C4-2B (cell line): Measurements from ENCODE around the gene NTNG1.

ENCODE experiments used
- ZFX ChIP-seq: fragments of 450-650 bp; IDR thresholded peaks from 2 replicates; pipeline ENCODE4 v1.6.1; 2017
- TF ChIP-seq, protein P1 (sequence below): fragments of 450-650 bp; conservative IDR thresholded peaks from 2 replicates; pipeline ENCODE4 v1.5.1; 2017; ENCODE audit warnings: mild to moderate bottlenecking

DNA sequence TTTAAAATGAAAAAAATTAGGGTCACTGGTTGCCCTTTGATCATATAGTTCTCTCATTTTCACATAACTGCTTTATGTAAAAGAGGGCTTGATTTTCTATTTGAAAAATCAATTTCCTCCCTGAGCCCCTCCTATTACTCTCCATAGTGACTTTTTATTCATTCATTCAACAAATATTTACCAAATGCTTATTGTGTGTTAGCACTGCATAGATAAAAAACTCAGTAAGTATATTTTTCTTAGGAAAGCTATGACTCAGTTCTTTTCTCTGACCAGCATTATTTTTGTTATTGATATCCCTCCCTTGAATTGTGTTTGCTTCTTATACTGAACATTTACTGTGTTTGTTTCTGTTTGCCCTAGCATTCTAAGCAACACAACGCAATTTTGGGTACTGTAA is 59.8 kb downstream of the NTNG1 start:
- TF ChIP-seq, protein P1, sequence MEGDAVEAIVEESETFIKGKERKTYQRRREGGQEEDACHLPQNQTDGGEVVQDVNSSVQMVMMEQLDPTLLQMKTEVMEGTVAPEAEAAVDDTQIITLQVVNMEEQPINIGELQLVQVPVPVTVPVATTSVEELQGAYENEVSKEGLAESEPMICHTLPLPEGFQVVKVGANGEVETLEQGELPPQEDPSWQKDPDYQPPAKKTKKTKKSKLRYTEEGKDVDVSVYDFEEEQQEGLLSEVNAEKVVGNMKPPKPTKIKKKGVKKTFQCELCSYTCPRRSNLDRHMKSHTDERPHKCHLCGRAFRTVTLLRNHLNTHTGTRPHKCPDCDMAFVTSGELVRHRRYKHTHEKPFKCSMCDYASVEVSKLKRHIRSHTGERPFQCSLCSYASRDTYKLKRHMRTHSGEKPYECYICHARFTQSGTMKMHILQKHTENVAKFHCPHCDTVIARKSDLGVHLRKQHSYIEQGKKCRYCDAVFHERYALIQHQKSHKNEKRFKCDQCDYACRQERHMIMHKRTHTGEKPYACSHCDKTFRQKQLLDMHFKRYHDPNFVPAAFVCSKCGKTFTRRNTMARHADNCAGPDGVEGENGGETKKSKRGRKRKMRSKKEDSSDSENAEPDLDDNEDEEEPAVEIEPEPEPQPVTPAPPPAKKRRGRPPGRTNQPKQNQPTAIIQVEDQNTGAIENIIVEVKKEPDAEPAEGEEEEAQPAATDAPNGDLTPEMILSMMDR, result no peak
- no peak for TF ChIP-seq ZFX
